Measurements from ENCODE around the gene PNLIPRP1.

PNLIPRP1 gene

DNA sequence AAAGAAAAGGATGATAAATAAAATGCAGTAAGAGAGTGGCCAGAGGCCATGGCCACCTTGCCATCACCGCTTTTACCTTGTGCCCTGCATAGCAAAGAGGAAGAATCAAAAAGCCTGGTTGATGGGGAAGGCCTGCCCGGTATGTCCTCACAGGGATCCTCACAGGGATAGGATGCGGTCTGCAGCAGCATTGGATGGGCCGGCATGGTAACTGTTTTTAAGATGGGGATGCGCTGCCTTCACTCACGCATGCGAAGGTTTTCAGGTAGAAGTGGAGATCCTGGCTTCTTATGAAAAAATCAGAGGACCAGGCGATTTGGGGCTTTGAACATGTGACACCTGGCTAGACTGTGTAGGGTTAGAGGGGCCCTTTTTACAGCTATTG is 42.4 kb downstream of the PNLIPRP1 start:
- no peak for DNase-seq

DNA sequence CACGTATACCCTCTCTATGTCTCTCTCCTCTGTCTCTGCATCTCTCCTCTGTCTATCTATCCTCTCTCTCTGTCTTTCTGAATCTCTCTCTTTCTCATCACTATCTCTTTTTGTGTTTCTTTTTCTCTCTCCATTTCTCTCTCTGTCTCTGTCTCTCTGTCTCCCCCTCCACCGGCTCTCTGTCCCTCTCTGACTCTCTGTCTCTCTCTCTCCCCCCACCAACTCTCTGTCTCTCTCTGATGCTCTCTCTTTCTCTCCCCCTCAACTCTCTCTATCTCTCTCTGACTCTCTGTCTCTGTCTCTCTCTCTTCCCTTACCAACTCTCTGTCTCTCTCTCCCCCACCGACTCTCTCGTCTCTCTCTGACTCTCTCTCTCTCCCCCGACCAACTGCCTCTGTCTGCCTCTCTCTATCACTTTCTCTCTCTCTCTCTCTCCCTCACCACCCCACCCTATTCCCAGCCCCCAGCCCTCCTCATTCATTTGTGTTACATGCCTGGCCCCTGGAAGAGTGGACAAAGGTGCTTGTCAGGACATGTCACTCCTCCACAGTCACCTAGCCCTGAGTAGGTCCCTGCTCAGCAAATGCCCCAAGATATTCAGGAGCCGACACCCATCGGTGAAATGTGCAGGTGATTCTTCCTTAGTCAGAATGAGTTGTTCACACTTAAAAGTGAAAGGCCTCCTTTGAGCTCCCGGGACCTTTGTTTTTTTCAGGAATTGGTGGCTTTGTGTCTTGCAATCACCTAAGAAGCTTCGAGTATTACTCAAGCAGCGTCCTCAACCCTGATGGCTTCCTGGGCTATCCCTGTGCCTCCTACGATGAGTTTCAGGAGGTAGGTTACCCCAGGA is 43.6 kb downstream of the PNLIPRP1 start:
- DNase-seq, result no peak

DNA sequence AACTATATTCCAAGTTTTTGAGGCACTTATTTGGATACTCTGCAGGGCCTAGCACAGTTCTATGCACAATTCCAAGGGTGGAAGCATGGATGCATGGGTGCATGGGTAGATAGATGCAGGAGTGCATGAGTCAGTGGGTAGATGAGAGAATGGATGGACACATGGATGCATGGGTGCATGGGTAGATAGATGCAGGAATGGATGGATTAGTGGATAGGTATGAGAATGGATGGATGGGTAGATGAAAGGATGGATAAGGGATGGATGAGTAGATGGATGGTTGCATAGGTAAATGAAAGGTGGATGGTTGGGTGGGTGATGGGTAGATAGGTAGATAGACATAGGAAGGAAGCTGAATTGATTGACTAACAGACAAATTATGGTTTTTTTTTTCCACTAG is 45.6 kb downstream of the PNLIPRP1 start:
- no peak for DNase-seq

DNA sequence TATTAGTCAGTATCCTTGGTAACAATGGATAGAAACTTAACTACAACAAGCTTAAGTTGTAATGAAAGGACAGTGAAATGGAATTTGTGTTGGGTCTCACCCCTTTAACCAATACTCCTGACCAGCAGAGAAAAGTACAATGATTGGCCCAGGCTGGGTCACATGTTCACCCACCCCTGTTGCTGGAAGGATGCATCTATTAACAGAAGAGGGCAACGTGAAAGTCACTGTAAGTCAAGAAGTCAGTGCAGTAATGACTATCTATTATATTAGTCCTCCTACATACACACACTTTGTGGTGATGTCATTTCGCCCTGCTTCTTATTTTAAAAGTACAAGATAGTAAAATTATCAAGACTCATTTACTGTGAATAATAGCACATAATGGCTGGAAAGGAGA is 46.2 kb downstream of the PNLIPRP1 start:
- no peak for DNase-seq

DNA sequence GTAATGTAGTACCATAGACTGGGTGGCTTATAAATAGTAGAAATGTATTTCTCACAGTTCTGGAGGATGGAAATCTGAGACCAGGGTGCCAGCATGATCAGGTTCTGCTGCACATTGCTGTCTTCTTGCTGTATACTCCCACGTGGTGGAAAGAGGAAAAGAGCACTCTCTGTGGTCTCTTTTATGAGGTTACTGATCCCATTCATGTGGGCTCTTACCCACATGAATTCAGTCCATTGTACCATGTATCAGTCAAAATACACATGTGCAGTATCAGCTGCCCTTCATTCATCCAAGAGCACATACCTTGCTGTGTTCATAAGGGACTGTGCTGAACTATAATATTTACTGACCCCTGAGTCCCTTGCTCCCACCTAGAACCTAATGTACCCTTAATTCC is 47.1 kb downstream of the PNLIPRP1 start:
- no peak for DNase-seq

DNA sequence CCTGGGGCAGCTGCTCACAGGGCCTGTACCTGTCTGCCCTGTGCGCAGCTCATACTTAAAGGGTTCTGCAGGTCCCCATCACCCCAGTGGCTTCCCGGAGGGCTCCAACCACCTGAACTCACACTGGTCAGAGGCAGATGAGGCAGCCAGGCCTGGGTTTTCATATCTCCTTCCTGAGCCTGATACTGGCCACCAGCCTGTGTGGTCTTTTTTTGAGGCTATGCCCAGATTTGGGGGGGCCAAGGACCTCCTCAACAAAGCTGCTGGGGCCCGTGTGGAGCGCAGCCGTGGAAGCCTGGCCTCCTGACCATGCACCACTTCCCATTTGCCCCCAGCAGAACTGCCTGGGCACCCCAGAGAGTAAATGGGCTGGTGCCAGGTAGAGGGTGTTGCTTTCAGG is 55.7 kb downstream of the PNLIPRP1 start:
- DNase-seq, result no peak

DNA sequence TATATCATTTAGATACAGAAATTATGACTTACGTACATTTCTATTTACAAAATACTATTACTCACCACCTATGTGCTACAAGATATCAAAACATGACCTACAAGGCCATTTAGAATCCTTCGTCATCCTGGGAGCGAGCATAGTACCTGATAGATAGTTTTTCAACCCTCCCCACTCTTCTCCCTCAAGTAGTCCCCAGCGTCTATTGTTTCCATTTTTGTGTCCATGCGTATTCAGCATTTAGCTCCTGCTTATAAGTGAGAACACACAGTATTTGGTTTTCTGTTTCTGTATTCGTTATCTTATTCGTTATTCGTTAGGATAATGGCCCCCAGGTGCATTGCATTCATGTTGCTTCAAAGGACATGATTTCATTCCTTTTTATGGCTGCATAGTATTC is 58.1 kb downstream of the PNLIPRP1 start:
- no peak for DNase-seq

DNA sequence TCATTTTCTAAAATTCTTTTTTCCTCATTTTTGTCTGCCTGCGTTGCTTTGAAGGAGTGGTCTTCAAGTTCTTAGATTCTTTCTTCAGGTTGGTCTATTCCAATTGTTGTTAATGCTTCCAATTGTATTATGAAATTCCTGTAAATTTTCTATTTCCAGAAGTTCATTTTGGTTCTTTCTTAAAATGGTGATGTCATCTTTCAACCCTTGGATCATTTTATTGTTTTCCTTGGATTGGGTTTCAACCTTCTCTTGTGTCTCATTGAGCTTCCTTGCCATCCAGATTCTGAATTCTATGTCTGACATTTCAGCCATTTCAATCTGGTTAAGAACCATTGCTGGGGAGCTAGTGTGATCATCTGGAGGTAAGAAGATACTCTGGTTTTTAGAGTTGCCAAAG is 63.1 kb downstream of the PNLIPRP1 start:
- no peak for DNase-seq

DNA sequence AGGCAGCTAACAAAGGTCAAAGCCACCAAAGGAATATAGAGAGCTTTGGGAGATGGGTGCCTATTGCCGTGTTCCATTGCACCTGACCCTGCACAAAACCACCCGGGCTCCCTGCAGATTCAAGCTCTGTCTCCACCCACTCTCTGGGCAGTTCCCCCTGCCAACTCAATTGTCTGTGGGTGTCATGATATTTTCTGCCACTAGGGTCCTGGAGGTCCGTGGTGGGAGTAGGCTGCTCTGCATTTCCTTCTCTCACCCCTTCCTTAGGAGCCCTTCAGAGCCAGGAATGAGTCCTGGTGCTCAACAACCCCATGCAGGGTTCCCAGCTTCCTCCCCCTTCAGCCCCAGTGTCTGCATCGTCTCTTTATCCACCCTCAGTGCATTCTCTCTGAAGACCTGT is 64.1 kb downstream of the PNLIPRP1 start:
- DNase-seq, result peak; percentile 10

DNA sequence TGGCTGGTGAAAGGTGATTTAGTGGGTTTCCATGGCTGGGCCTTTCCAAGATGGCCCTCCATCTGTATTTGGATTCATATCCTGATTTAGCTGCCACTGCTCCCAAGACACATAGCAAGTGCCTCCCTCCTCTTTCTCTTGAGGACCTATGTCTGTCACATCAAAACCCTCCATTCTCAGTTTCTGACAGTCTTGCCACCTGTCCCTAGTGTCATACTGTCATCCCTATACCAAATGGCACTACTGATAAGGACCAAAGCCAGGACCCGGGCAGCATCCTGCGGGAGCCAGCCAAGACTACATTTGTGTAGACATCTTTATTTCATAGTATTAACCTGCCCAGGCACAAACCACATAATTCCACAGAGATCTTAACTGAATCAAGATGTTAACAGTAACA is 64.8 kb downstream of the PNLIPRP1 start:
- DNase-seq, result no peak

DNA sequence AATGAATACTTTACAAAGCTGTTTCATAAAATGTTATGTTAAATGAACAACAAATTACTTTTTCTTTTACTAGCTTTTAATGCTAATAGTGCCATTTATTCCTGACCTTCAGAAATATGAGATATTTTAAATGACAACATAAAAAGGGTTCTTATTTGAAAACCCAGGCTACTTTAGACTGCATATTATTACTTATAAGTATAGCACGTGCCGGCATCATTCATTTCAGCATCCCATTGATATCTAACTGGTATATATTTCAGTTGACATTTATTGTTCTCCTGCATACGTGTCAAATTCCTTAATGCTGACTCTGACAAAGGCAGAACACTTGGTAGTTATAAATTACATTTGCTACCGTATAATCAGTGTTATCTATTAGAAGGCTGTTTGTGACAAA is 65.3 kb downstream of the PNLIPRP1 start:
- no peak for DNase-seq

DNA sequence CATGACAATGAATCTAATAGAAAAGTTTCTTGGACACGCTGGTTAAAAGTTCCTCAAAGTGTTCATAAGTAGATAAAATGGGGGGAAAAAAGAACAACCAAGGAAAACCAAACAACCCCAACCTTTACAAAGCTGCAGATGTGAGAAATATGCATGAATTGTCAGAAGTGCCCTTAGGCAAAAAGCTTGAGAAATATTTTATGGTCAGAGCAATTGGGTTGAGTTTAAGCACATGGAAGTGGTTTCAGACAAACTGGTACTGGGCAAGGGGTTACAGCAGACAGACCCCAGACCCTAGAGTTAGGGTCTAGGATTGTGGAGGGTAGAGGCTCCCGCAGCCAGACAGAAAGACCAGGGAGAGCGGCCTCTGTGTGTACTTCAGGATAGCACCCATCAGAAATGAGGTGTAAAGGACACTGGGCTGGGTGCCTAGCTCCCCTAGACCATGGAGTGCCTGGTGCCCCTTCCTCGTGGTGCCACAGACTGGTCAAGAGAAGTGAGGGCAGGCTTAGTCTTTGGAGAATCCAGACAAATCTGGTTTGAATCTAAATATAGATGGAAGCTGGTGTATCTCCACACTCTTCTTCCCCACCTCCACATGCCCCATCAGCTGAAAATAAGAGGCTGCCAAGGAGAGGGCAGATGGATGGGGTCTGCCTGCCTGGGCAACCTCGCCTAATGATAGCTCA is 67.2 kb downstream of the PNLIPRP1 start:
- no peak for DNase-seq

Data from NCI-H69 (cell line).